NB4 (cell line): Measurements from ENCODE around the gene SDK2.

Source experiments
- CTCF ChIP-seq: IDR thresholded peaks from one replicate; pipeline ENCODE4 v1.5.1; 2012; ENCODE audit warnings: low read depth, low read length
- POLR2A ChIP-seq: IDR thresholded peaks from 2 replicates; pipeline ENCODE4 v1.6.1; 2011; ENCODE audit warnings: mild to moderate bottlenecking; ENCODE audit not compliant: insufficient read length; ENCODE audit errors: extremely low read depth

GRCh38 chr17:73660366-73660765, 16.1 kb upstream of the SDK2 start:
- TF ChIP-seq CTCF (no peak), POLR2A (no peak)
